Mammary epithelial cell (primary cell): ENCODE data around the gene KIR3DL1.

Source experiments
- EZH2 ChIP-seq: IDR thresholded peaks from 2 replicates; pipeline ENCODE4 v1.6.1; 2012; ENCODE audit warnings: low read length, inconsistent platforms, borderline replicate concordance
- TF ChIP-seq, protein P1 (sequence below), 2 donors: IDR thresholded peaks in 1 of 2; conservative IDR thresholded peaks in 1 of 2; 2 replicates each; pipeline ENCODE4 v1.5.1; 2011 to 2012; ENCODE audit warnings: inconsistent platforms in 2 of 2, low read length in 2 of 2, mild to moderate bottlenecking in 2 of 2, control low read depth in 1 of 2, low read depth in 1 of 2; ENCODE audit not compliant: insufficient read depth in 1 of 2; ENCODE audit errors: extremely low read depth in 1 of 2

DNA sequence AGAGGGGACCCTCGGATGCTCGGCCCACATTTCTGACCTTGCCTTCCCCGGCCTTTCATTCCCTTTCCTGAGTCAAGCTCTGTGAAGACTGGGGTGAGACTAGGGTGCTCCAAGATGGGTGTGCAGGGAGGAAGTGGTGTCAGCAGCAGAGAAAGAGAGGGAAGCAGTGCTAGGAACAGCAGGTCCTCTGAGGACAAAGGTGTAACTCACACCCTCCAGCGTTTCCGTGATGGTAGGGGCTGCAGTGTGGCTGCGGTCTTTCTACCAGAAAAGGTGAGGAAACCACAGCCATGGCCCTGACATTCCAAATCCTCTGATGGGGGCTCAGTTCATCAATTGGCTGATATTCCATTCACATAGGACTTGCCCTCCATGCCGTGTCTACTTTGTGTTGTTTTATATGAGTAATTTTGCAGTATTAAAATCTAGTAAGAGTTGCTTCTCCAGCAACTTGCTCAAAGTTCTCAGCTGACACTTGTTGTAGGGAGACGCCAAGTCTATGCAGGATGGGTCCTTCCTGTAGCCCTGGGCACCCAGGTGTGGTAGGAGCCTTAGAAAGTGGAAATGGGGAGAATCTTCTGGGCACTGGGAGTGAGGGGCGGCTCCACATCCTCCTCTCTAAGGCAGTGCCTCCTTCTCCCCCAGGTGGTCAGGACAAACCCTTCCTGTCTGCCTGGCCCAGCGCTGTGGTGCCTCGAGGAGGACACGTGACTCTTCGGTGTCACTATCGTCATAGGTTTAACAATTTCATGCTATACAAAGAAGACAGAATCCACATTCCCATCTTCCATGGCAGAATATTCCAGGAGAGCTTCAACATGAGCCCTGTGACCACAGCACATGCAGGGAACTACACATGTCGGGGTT is 1.6 kb downstream of the KIR3DL1 start:
- TF ChIP-seq, protein P1, sequence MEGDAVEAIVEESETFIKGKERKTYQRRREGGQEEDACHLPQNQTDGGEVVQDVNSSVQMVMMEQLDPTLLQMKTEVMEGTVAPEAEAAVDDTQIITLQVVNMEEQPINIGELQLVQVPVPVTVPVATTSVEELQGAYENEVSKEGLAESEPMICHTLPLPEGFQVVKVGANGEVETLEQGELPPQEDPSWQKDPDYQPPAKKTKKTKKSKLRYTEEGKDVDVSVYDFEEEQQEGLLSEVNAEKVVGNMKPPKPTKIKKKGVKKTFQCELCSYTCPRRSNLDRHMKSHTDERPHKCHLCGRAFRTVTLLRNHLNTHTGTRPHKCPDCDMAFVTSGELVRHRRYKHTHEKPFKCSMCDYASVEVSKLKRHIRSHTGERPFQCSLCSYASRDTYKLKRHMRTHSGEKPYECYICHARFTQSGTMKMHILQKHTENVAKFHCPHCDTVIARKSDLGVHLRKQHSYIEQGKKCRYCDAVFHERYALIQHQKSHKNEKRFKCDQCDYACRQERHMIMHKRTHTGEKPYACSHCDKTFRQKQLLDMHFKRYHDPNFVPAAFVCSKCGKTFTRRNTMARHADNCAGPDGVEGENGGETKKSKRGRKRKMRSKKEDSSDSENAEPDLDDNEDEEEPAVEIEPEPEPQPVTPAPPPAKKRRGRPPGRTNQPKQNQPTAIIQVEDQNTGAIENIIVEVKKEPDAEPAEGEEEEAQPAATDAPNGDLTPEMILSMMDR (conservative IDR thresholded peaks at IDR 0.05 in 1 of 2, IDR thresholded peaks at IDR 0.05 in 1 of 2; ENCODE audit: extremely low read depth in 1 of 2, insufficient read depth in 1 of 2, low read depth in 1 of 2, low read length in 2 of 2), result no peak
- TF ChIP-seq EZH2, result no peak
